Measurements from ENCODE around the gene LRRC7. TPM values are rescaled to one million over a fixed set of nuclear protein-coding genes. Genes with fewer than 3 reads are reported as not detected.
"Not testable (repeated sequence)": the region's sequence is repeated elsewhere in the genome, so short reads cannot be mapped to it uniquely, and the experiment has no call there.

LRRC7 gene
- total RNA-seq, 1 experiment from 2014 or later, result not detected

DNA sequence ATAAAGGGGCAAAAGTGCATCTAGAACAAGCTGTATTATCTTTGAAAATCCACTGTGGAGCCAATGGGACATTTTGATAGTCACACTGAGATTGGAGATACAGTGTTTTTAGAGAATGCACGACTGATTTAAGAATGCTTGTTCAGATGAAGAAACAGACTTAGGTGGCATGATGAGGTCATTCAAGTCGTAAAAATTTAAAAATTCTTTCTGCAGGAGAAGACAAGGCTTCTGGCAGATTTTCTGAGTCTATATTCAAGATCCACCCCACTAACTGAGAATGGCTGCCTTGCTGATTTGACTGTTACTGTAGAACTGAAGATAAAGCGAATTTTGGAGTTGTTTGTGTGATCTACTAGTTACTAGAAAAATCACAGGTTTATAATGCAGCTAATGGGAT, 310.6 kb downstream of the LRRC7 start:
- no peaks in the 10 kb centered on the region for H3K27me3 ChIP-seq (replicated peaks; ENCODE audit: insufficient read depth, low read depth, low read length, poor library complexity)
- no peaks in the 10 kb centered on the region for H3K9me3 ChIP-seq (ENCODE audit: low read depth, low read length, poor library complexity, severe bottlenecking)
- POLR2A ChIA-PET (ENCODE audit: low non-redundant PET), result no interaction called here
- no peak overlapping the region for H3K27ac ChIP-seq (ENCODE audit: low read depth, low read length, poor library complexity, severe bottlenecking)
- no peak overlapping the region for H3K4me3 ChIP-seq (ENCODE audit: low read depth, low read length, poor library complexity, severe bottlenecking)
- no TSS peak for BruUV-seq (replicated peaks)
- intact Hi-C loops (cut with micrococcal nuclease; ENCODE audit: unreplicated experiment), result no loop called here
- H3K4me1 ChIP-seq (ENCODE audit: insufficient read depth, low read length, poor library complexity, severe bottlenecking), result no peaks in the 10 kb centered on the region
- DNase-seq (ENCODE audit: low spot score), result no peak
- TF ChIP-seq EZH2 (IDR thresholded peaks at IDR 0.05; ENCODE audit: borderline replicate concordance, low read depth, low read length, poor library complexity, severe bottlenecking), result no peak
- TF ChIP-seq, protein P1, sequence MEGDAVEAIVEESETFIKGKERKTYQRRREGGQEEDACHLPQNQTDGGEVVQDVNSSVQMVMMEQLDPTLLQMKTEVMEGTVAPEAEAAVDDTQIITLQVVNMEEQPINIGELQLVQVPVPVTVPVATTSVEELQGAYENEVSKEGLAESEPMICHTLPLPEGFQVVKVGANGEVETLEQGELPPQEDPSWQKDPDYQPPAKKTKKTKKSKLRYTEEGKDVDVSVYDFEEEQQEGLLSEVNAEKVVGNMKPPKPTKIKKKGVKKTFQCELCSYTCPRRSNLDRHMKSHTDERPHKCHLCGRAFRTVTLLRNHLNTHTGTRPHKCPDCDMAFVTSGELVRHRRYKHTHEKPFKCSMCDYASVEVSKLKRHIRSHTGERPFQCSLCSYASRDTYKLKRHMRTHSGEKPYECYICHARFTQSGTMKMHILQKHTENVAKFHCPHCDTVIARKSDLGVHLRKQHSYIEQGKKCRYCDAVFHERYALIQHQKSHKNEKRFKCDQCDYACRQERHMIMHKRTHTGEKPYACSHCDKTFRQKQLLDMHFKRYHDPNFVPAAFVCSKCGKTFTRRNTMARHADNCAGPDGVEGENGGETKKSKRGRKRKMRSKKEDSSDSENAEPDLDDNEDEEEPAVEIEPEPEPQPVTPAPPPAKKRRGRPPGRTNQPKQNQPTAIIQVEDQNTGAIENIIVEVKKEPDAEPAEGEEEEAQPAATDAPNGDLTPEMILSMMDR (conservative IDR thresholded peaks at IDR 0.05; ENCODE audit: low read depth, low read length), result no peak
- H3K36me3 ChIP-seq (ENCODE audit: insufficient read depth, low read length, poor library complexity, severe bottlenecking), result no peaks in the 10 kb centered on the region
- CTCF ChIA-PET, result no interaction called here

DNA sequence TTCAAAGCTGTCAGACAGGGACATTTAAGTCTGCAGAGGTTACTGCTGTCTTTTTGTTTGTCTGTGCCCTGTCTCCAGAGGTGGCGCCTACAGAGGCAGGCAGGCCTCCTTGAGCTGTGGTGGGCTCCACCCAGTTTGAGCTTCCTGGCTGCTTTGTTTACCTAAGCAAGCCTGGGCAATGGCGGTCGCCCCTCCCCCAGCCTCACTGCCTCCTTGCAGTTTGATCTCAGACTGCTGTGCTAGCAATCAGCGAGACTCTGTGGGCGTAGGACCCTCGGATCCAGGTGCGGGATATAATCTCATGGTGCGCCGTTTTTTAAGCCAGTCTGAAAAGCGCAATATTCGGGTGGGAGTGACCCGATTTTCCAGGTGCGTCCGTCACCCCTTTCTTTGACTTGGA, 320.3 kb downstream of the LRRC7 start:
- H3K27ac ChIP-seq (ENCODE audit: low read depth, low read length, poor library complexity, severe bottlenecking); H3K4me3 ChIP-seq (ENCODE audit: low read depth, low read length, poor library complexity, severe bottlenecking); H3K4me1 ChIP-seq (ENCODE audit: insufficient read depth, low read length, poor library complexity, severe bottlenecking); intact Hi-C loops (cut with micrococcal nuclease; ENCODE audit: unreplicated experiment); BruUV-seq (replicated peaks); CTCF ChIA-PET; H3K36me3 ChIP-seq (ENCODE audit: insufficient read depth, low read length, poor library complexity, severe bottlenecking); DNase-seq (ENCODE audit: low spot score); POLR2A ChIA-PET (ENCODE audit: low non-redundant PET); H3K27me3 ChIP-seq (replicated peaks; ENCODE audit: insufficient read depth, low read depth, low read length, poor library complexity): not testable (repeated sequence)
- H3K9me3 ChIP-seq (ENCODE audit: low read depth, low read length, poor library complexity, severe bottlenecking), result peaks cover 12% of the 10 kb centered on the region

DNA sequence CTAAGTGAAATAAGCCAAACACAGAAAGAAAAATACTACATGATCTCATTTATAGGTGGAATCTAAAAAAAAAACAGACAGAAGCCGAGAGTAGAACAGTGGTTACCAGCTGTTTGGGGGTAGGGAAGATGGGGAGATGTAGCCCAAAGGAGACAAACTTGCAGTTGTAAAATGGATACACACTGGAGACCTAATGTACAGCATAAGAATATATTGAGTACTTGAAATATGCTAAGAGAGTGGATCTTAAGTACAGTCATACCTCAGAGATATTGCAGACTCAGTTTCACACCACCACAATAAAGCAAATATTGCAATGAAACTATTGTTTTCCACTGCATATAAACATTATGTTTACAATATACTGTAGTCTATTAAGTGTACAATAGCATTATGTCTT, 320.9 kb downstream of the LRRC7 start:
- Histone ChIP-seq H3K36me3 (ENCODE audit: insufficient read depth, low read length, poor library complexity, severe bottlenecking) (no peaks in the 10 kb centered on the region), H3K4me3 (ENCODE audit: low read depth, low read length, poor library complexity, severe bottlenecking) (no peak overlapping the region), H3K9me3 (ENCODE audit: low read depth, low read length, poor library complexity, severe bottlenecking) (peaks cover 12% of the 10 kb centered on the region), H3K27ac (ENCODE audit: low read depth, low read length, poor library complexity, severe bottlenecking) (no peak overlapping the region), H3K4me1 (ENCODE audit: insufficient read depth, low read length, poor library complexity, severe bottlenecking) (no peaks in the 10 kb centered on the region), H3K27me3 (replicated peaks; ENCODE audit: insufficient read depth, low read depth, low read length, poor library complexity) (no peaks in the 10 kb centered on the region)
- TF ChIP-seq, protein P1 (conservative IDR thresholded peaks at IDR 0.05; ENCODE audit: low read depth, low read length), result no peak
- TF ChIP-seq EZH2 (IDR thresholded peaks at IDR 0.05; ENCODE audit: borderline replicate concordance, low read depth, low read length, poor library complexity, severe bottlenecking), result no peak
- DNase-seq (ENCODE audit: low spot score), result no peak
- no TSS peak for BruUV-seq (replicated peaks)
- POLR2A ChIA-PET (ENCODE audit: low non-redundant PET), result no interaction called here
- CTCF ChIA-PET, result no interaction called here
- intact Hi-C loops (cut with micrococcal nuclease; ENCODE audit: unreplicated experiment), result no loop called here

DNA sequence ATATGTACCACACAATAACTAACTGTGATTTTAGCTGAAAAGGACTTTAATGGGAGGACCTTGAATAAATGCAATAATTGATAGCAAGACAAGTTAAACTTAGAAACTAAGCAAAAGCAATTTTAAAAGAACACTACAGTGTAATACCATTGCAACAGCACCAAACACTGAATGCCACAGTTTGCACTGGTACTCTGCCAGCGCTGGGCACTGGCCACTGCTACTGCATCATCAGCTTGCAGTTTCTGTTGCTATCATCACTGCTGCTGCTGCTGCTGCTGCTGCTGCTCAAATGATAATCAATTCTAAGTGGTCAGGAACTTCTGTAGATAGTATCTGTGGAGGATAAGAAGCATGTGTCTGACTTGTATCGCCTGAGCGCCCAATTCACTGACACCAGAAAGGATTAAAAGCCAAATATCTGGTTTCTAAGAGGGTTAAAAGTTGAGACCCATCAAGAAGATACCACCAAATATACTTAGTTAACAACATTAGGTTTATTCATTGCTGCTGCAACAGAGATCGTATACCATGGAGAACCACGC, 330.8 kb downstream of the LRRC7 start:
- Histone ChIP-seq H3K4me1 (ENCODE audit: insufficient read depth, low read length, poor library complexity, severe bottlenecking) (no peaks in the 10 kb centered on the region), H3K36me3 (ENCODE audit: insufficient read depth, low read length, poor library complexity, severe bottlenecking) (no peaks in the 10 kb centered on the region), H3K27me3 (replicated peaks; ENCODE audit: insufficient read depth, low read depth, low read length, poor library complexity) (no peaks in the 10 kb centered on the region), H3K4me3 (ENCODE audit: low read depth, low read length, poor library complexity, severe bottlenecking) (no peak overlapping the region), H3K9me3 (ENCODE audit: low read depth, low read length, poor library complexity, severe bottlenecking) (no peaks in the 10 kb centered on the region), H3K27ac (ENCODE audit: low read depth, low read length, poor library complexity, severe bottlenecking) (no peak overlapping the region)
- TF ChIP-seq, protein P1 (conservative IDR thresholded peaks at IDR 0.05; ENCODE audit: low read depth, low read length), result no peak
- TF ChIP-seq EZH2 (IDR thresholded peaks at IDR 0.05; ENCODE audit: borderline replicate concordance, low read depth, low read length, poor library complexity, severe bottlenecking), result no peak
- ChIA-PET POLR2A (ENCODE audit: low non-redundant PET) (no interaction called here), CTCF (no interaction called here)
- DNase-seq (ENCODE audit: low spot score), result no peak
- BruUV-seq (replicated peaks), result no TSS peak
- intact Hi-C loops (cut with micrococcal nuclease; ENCODE audit: unreplicated experiment), result no loop called here
